ENCODE data around the gene IFRD2. TPM values are rescaled to one million over a fixed set of nuclear protein-coding genes. Genes with fewer than 3 reads are reported as not detected.

The IFRD2 gene
- total and polyA plus RNA-seq, 2 of the 13 experiments (the other 11 are each of a cell fraction or from before 2014, with no cell fraction given), result 32.8 to 96.1 TPM

GRCh38 chr3:50278880-50279224, 13.4 kb downstream of the IFRD2 start, which contains the start of gene LSMEM2:
Gene LSMEM2, plus strand, starts transcription at chr3:50279087. Its CDS starts 27 bp downstream, at chr3:50279114.
- DNase-seq (ENCODE audit: low spot score), result no peak
- H3K4me3 ChIP-seq (replicated peaks in 1 of 3; ENCODE audit: insufficient read depth in 1 of 3, low read depth in 2 of 3, low read length in 3 of 3), result no peak within 1 kb of the TSS
- FAIRE-seq, result no peak
- H3K4me2 ChIP-seq (ENCODE audit: low read depth, low read length), result no peak within 1 kb of the TSS
- in situ Hi-C loops (cut with HindIII; ENCODE audit: extremely low pct_ligation_motif_present, low pct_unique_long_range_greater_than_20kb), result loop anchor here (10.0 kb wide), 1 partner anchor 84 kb away; the partner anchor contains the start of gene GNAT1
- no CpG with 5 or more reads among the region's 2 CpGs for WGBS (ENCODE audit: low lambda C conversion rate)
- H3K4me1 ChIP-seq (ENCODE audit: insufficient read depth, low read length), result peaks cover 37% of the 10 kb centered on the region
- CTCF ChIA-PET (ENCODE audit: low intra/inter-chr PET ratio, low total read pairs), result no interaction called here
- H3K27ac ChIP-seq (ENCODE audit: extremely low read length, insufficient read depth, low read length), result no peak within 1 kb of the TSS
- H3K36me3 ChIP-seq (replicated peaks in 1 of 2; ENCODE audit: control insufficient read depth in 1 of 2, insufficient read depth in 2 of 2, low read length in 2 of 2), result peaks cover 14 to 28% of the 10 kb centered on the region in 2 experiments
- H3K9me3 ChIP-seq (ENCODE audit: low read length), result no peaks in the 10 kb centered on the region
- ATAC-seq, result peak; percentile 9
- no peak within 1 kb of the TSS for H3K9ac ChIP-seq (ENCODE audit: insufficient read depth, low read depth, low read length)
- H3K27me3 ChIP-seq (ENCODE audit: control insufficient read depth in 1 of 2, insufficient read depth in 2 of 2, low read length in 2 of 2), result no peaks in the 10 kb centered on the region
- POLR2A ChIA-PET, result interaction anchor here (0.9 to 6.2 kb wide), 9 partner anchors 9 to 46 kb away, joined by 3 to 28 read pairs (median 5); partner anchors contain the start of genes HYAL3, IFRD2 and NAA80
- H3K79me2 ChIP-seq (ENCODE audit: insufficient read depth, low read length), result no peaks in the 10 kb centered on the region
- no peak within 1 kb of the TSS for H2AFZ ChIP-seq (ENCODE audit: low read length)
- H4K20me1 ChIP-seq (ENCODE audit: insufficient read depth, low read length), result no peaks in the 10 kb centered on the region; the same call in 1 of the 2 replicates
- BruUV-seq (replicated peaks), result no TSS peak
- TF ChIP-seq POLR2G (IDR thresholded peaks at IDR 0.05; ENCODE audit: low read depth, low read length) (peak; percentile 44; the same call in 1 of the 2 replicates), AGO2 (optimal IDR thresholded peaks at IDR 0.05; ENCODE audit: low read depth, low read length) (peak; percentile 65), ZNF574 (CRISPR knock-in tag; IDR thresholded peaks at IDR 0.05) (no peak), AKAP8 (CRISPR knock-in tag; IDR thresholded peaks at IDR 0.05) (0 out of 2 replicates have a peak, but pooled peaks have one; percentile 44), ZNF563 (CRISPR knock-in tag; IDR thresholded peaks at IDR 0.05) (0 out of 2 replicates have a peak, but pooled peaks have one; percentile 19), CHD4 (IDR thresholded peaks at IDR 0.05; ENCODE audit: borderline replicate concordance, low read length) (no peak), NRL (CRISPR knock-in tag; IDR thresholded peaks at IDR 0.05; ENCODE audit: borderline replicate concordance) (0 out of 2 replicates have a peak, but pooled peaks have one; percentile 33)
- intact Hi-C loops (cut with micrococcal nuclease; ENCODE audit: unreplicated experiment), result no loop called here

Data from HepG2 (cell line).